Left lung (tissue), 10 donors: ENCODE measurements around the gene PKDCC. TPM values are rescaled to one million over a fixed set of nuclear protein-coding genes. Genes with fewer than 3 reads are reported as not detected.
A peak's percentile ranks its signal among the peaks of the same experiment; 100 is the strongest.
"Not testable (repeated sequence)": the region's sequence is repeated elsewhere in the genome, so short reads cannot be mapped to it uniquely, and the experiment has no call there.

ENCODE experiments used
- ATAC-seq: fragments of 200-7000 bp; cut with Tn5 transposase; one replicate; pipeline ENCODE4 v1.9.1; 2020; ENCODE audit warnings: moderate library complexity
- DNase-seq, 4 donors: peaks; one replicate each; pipeline ENCODE4 v3.0.0-alpha.2; 2013 to 2020
- H3K27ac ChIP-seq, 2 donors: fragments of 200-600 bp; sonication (generic) in 1 of 2; one replicate each; pipeline versions ENCODE4 v1.5.0 to v1.8.0; 2020 to 2021
- H3K27me3 ChIP-seq, 2 donors: fragments of 200-600 bp; sonication (generic) in 1 of 2; one replicate each; pipeline versions ENCODE4 v1.5.0 to v1.8.0; 2020 to 2021
- H3K36me3 ChIP-seq, 2 donors: fragments of 200-600 bp; sonication (generic) in 1 of 2; one replicate each; pipeline versions ENCODE4 v1.5.0 to v1.8.0; 2020 to 2021
- H3K4me1 ChIP-seq, 2 donors: fragments of 200-600 bp; one replicate each; pipeline ENCODE4 v1.8.0; 2021
- H3K4me3 ChIP-seq, 2 donors: fragments of 200-600 bp; sonication (generic) in 1 of 2; one replicate each; pipeline versions ENCODE4 v1.5.0 to v1.8.0; 2020 to 2021; ENCODE audit warnings: mild to moderate bottlenecking in 1 of 2
- H3K9me3 ChIP-seq, 2 donors: fragments of 200-600 bp; sonication (generic) in 1 of 2; one replicate each; pipeline versions ENCODE4 v1.5.0 to v1.8.0; 2020 to 2021
- CTCF ChIP-seq, 2 donors: fragments of 200-600 bp; sonication (generic) in 1 of 2; IDR thresholded peaks; one replicate each; pipeline versions ENCODE4 v1.5.0 to v1.8.0; 2021; ENCODE audit warnings: antibody characterized with exemption in 2 of 2
- intact Hi-C, 2 donors: fragments of 100-400 bp; cut with DNase I; formaldehyde crosslinking; loops; one replicate each; pipeline versions ENCODE4 v1.11.2 to v1.14.2; 2022
- polyA plus RNA-seq, 6 donors: library from polyadenylated mRNA; unstranded; fragments of 120-200 nt; gene quantifications; one replicate each; pipeline ENCODE4 v1.2.1, GENCODE V29; 2013; ENCODE audit not compliant: insufficient read length in 6 of 6
- total RNA-seq, 2 donors: library from RNA; stranded (reverse); fragmentation: NEBNext Ultra II Directional; extraction: Animal tissue kit (Norgen Biotek cat#: 25700); gene quantifications; one replicate each; pipeline ENCODE4 v1.2.1, GENCODE V29; 2021
- donor health status: DM: no; HTN: yes; CAD: no.
- donor health status: DM: no; HTN: no; CAD: no.

Gene PKDCC
- total and polyA plus RNA-seq, 8 donors, result 63.1 to 224 (median 129) TPM

- Histone ChIP-seq H3K4me1 (peaks cover 0 to 9% of the 10 kb centered on the region in 2 donors), H3K4me3 (no peak overlapping the region), H3K27me3 (no peaks in the 10 kb centered on the region), H3K9me3 (no peaks in the 10 kb centered on the region), H3K27ac (no peak overlapping the region), H3K36me3 (no peaks in the 10 kb centered on the region)
- peak; percentile 15 for ATAC-seq
- no peak for TF ChIP-seq CTCF (IDR thresholded peaks at IDR 0.05)
- intact Hi-C loops, result no loop called here
- DNase-seq, result peak in 2 of 4 donors; percentile 28 to 53
Observed at GRCh38 chr2:42084231-42084671, 36.4 kb downstream of the PKDCC start.

GRCh38 chr2:42085070-42085469, 37.2 kb downstream of the PKDCC start:
- not testable (repeated sequence) for DNase-seq, H3K27ac ChIP-seq, H3K36me3 ChIP-seq, ATAC-seq, H3K27me3 ChIP-seq, H3K9me3 ChIP-seq, H3K4me3 ChIP-seq, H3K4me1 ChIP-seq
- intact Hi-C loops, result loop anchor here in 1 of 2 donors (5.0 kb wide), 2 partner anchors 218 to 233 kb away; no protein-coding TSS in a partner anchor

GRCh38 chr2:42085706-42086487, 38.1 kb downstream of the PKDCC start:
- Histone ChIP-seq H3K27me3 (no peaks in the 10 kb centered on the region), H3K4me1 (peaks cover 0 to 9% of the 10 kb centered on the region in 2 donors), H3K9me3 (no peaks in the 10 kb centered on the region), H3K36me3 (no peaks in the 10 kb centered on the region), H3K4me3 (no peak overlapping the region), H3K27ac (no peak overlapping the region)
- peak; percentile 7 for ATAC-seq
- intact Hi-C loops, result loop anchor here in 1 of 2 donors (5.0 kb wide), 2 partner anchors 219 to 234 kb away; no protein-coding TSS in a partner anchor
- no peak for DNase-seq
- TF ChIP-seq CTCF (IDR thresholded peaks at IDR 0.05), result no peak

- no peaks in the 10 kb centered on the region for H3K9me3 ChIP-seq
- TF ChIP-seq CTCF (IDR thresholded peaks at IDR 0.05), result peak; percentile 53 to 70
- DNase-seq, result peak in 1 of 4 donors; percentile 77
- no peak overlapping the region for H3K4me3 ChIP-seq
- no peak overlapping the region for H3K27ac ChIP-seq
- H3K36me3 ChIP-seq, result no peaks in the 10 kb centered on the region
- no peaks in the 10 kb centered on the region for H3K27me3 ChIP-seq
- peak; percentile 80 for ATAC-seq
- intact Hi-C loops, result loop anchor here in 1 of 2 donors (5.0 kb wide), 2 partner anchors 219 to 234 kb away; no protein-coding TSS in a partner anchor
- H3K4me1 ChIP-seq, result peaks cover 0 to 9% of the 10 kb centered on the region in 2 donors
Observed at GRCh38 chr2:42086500-42086953, 38.7 kb downstream of the PKDCC start.

- ATAC-seq, result no peak
Observed at GRCh38 chr2:42087137-42087856, 39.5 kb downstream of the PKDCC start.

More at GRCh38 chr2:42087137-42087856, 39.5 kb downstream of the PKDCC start:
- TF ChIP-seq CTCF (IDR thresholded peaks at IDR 0.05), result no peak
- H3K4me3 ChIP-seq, result no peak overlapping the region
- intact Hi-C loops, result loop anchor here in 1 of 2 donors (5.0 kb wide), 2 partner anchors 220 to 235 kb away; no protein-coding TSS in a partner anchor
- H3K4me1 ChIP-seq, result peaks cover 3 to 14% of the 10 kb centered on the region in 2 donors
- no peaks in the 10 kb centered on the region for H3K27me3 ChIP-seq
- no peak overlapping the region for H3K27ac ChIP-seq
- H3K9me3 ChIP-seq, result no peaks in the 10 kb centered on the region
- no peak for DNase-seq
- no peaks in the 10 kb centered on the region for H3K36me3 ChIP-seq
